ENCODE results near the gene SSH2.

GRCh38 chr17:29723278-29724047 lies 206.6 kb downstream of the SSH2 start:
- no peak for TF ChIP-seq GABPA (IDR thresholded peaks at IDR 0.05 in 1 of 2, conservative IDR thresholded peaks at IDR 0.05 in 1 of 2)
- no peak for TF ChIP-seq REST (IDR thresholded peaks at IDR 0.05)
- no peak for TF ChIP-seq CTCF (IDR thresholded peaks at IDR 0.05; ENCODE audit: low read depth, low read length, missing input control)
- no peak for TF ChIP-seq JUND (IDR thresholded peaks at IDR 0.05)
- no peak for TF ChIP-seq MAX (IDR thresholded peaks at IDR 0.05)
- no peak for TF ChIP-seq EGR1 (IDR thresholded peaks at IDR 0.05; ENCODE audit: low read depth in 2 of 2)
- no peak for TF ChIP-seq ZBTB33 (IDR thresholded peaks at IDR 0.05)
- no peak for TF ChIP-seq SP1 (IDR thresholded peaks at IDR 0.05)
- TF ChIP-seq HNF4A (conservative IDR thresholded peaks at IDR 0.05), result no peak
- TF ChIP-seq YY1 (IDR thresholded peaks at IDR 0.05), result no peak
- TF ChIP-seq TAF1 (conservative IDR thresholded peaks at IDR 0.05), result no peak
